Pulmonary artery endothelial cell (primary cell): ENCODE data around the gene B3GNT5. TPM values are rescaled to one million over a fixed set of nuclear protein-coding genes. Genes with fewer than 3 reads are reported as not detected.

Experiments
- DNase-seq: peaks from one replicate; pipeline ENCODE4 v3.0.0-alpha.2; 2011; ENCODE audit warnings: low read depth, low spot score
- total RNA-seq: library from RNA; depleted of rRNA; stranded (reverse); fragments of >200 nt; gene quantifications from 2 replicates; pipeline ENCODE4 v1.2.3, GENCODE V29; 2014

The B3GNT5 gene
- total RNA-seq, 1 donor from 2014 or later, result 23.3 TPM

DNA sequence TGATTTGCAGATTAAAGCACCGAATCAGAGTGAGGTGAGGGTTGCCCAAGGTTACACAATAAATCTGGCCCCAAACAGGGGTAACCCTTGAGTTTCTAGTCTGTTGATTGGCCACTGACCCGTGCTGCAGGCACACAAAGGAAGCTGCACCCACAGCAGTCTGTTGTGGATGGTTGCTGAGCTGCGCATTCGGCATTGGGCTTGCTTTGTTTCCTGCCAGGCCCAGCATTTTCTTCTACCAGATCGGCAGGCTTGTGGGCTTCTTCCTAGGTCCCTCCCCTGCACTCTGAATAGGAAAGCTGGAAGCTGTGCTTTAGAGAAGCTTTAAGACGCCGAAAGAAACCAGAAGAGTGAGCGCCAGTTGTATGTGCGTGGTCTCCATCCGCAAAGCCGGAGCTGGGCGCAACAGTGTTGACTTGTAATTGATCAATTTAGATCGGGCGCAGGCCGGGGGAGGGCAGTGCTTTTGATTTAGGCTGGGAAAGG lies 12.1 kb downstream of the B3GNT5 start:
- no peak for DNase-seq

DNA sequence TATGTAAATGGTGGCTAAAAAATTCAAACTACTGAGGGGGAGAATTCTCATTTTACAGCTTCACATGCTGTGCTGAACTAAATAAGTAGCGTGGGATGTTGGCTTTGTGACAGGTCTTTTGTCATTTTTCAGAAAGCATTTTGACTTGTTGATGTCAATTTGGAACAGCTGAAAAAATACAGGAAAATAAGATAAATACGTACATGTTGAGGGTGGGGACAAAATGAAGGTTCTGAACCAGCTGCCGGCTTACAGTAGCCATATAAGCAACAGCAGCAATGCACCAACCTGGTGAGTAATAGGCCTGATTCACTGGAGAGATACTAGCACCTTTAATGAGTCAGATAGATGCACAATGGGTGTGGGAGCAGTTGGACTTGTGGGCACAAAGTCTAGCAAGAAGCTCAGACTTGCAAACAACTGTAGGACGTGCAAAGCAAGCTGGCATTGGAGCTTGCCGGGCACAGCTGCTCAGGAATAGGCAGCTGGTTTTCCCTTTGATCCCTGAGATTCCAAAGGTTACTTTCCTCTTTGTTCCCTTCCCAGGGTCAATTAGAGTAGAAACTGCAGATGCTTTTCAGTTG lies 12.9 kb downstream of the B3GNT5 start:
- peak; percentile 64 for DNase-seq

DNA sequence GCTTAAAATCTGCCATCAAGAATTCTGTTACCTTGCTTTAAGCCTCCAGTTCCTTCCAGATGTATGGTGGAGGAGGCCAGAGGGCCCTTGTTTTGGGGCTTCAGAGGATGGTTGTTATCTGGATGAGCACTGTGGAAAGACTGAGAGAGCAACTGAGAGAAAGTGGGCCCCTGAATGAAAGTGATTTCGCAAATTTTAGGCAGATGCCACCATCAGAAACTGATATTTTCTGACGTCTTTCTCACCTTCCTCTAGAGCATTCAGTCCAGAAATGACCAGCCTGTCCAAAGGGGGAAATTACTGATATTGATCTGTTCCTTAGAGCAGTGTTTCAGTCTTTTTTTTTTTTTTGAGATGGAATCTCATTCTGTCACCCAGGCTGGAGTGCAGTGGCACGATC lies 13.4 kb downstream of the B3GNT5 start:
- DNase-seq, result no peak

DNA sequence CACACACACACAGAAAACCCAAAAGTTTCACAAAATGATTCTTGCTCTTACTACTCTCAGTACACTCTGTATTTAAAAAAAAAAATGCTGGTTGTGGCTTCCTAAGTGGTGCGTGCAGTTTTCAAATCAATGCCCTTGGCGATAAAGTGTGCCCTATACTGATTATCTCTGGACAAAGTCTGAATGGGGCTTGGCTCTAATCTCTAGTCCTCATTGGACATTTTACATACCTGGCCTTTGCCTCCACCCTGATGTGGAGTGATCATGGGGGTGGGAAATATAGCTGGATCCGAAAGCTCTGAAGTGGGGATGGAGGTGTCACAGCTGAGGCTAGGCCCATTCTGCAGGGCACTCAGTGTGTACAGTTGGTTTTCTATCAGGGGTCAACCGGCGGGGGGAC lies 14.1 kb downstream of the B3GNT5 start:
- no peak for DNase-seq

DNA sequence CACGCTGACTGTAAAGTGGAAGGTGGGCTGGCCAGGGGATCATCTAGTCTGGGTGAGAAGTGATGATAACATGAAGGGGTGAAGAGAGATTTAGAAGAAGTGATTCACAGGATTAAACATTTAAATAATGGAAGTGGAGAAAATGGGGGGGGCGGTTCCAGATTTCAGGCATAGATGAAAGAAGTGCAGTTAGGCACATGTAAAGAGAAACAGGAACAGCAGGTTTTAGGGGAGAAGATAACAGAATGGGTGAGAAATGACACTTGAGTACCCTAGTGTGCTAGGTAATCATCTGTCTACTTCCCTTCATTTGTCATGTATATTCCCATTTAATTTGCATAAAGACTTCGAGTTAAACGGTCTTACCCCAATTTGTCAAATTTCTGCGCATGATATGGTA lies 15.3 kb downstream of the B3GNT5 start:
- no peak for DNase-seq

DNA sequence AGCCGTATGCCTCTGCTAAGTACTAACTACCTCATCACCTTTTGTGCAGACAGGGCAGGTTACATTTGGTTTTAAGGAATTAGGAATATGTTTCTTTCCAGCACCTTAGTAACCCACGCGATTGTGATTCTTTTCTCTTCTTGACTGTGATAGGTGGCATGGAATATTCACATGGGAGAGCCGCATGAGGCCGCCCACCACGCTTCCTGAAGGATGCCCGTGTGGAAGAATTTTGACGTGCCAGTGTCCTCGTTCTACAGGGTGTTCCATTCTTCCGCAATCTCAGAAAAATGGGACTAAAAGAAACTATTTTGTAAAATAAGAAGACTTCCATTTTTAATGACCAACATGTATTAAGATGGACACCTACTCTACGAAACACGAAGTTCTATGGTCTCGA lies 16.3 kb downstream of the B3GNT5 start:
- no peak for DNase-seq

DNA sequence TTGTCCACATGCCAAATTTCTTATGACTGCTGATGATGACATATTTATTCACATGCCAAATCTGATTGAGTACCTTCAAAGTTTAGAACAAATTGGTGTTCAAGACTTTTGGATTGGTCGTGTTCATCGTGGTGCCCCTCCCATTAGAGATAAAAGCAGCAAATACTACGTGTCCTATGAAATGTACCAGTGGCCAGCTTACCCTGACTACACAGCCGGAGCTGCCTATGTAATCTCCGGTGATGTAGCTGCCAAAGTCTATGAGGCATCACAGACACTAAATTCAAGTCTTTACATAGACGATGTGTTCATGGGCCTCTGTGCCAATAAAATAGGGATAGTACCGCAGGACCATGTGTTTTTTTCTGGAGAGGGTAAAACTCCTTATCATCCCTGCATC lies 17.3 kb downstream of the B3GNT5 start:
- DNase-seq, result no peak

DNA sequence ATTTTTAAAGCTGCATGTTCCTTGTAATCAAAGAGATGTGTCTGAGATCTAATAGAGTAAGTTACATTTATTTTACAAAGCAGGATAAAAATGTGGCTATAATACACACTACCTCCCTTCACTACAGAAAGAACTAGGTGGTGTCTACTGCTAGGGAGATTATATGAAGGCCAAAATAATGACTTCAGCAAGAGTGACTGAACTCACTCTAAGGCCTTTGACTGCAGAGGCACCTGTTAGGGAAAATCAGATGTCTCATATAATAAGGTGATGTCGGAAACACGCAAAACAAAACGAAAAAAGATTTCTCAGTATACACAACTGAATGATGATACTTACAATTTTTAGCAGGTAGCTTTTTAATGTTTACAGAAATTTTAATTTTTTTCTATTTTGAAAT lies 19.1 kb downstream of the B3GNT5 start:
- DNase-seq, result no peak

DNA sequence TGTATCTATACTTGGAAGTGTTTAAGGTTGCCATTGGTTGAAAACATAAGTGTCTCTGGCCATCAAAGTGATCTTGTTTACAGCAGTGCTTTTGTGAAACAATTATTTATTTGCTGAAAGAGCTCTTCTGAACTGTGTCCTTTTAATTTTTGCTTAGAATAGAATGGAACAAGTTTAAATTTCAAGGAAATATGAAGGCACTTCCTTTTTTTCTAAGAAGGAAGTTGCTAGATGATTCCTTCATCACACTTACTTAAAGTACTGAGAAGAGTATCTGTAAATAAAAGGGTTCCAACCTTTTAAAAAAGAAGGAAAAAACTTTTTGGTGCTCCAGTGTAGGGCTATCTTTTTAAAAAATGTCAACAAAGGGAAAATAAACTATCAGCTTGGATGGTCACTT lies 19.7 kb downstream of the B3GNT5 start:
- no peak for DNase-seq

DNA sequence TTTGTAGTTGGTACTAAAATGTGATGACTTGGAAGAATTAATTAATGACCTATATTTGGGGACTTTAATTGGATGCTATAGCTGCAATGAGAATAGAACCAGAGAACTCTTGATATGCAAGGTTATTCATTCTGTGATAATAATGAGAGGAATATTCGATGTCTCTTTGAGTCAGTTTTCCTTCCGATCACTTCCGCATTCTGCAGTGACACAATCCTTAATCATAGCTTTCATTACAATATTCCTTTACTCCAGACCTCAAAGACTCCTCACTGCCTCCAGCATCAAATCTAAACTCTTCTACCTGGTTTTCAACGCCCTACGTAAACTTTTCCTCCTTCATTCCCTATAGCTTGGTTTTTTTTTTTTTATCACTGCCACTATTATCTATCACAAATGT lies 21.6 kb downstream of the B3GNT5 start:
- DNase-seq, result no peak

DNA sequence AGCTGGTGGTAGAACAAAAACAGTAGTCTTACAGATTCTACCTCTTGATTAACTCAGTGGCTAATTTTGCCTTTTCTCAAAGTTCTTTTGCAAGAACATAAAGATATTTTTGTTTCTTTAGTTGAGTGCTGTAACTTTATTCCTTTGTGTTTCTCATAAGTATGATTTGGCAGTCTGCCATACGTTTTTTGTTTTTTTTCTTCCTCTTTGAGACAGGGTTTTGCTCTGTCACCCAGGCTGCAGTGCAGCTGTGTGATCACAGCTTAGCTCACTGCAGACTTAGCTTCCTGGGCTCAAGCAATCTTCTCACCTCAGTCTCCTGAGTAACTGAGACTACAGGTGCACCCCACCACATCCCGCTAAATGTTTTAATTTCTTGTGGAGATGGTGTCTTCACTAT lies 22.4 kb downstream of the B3GNT5 start:
- DNase-seq, result no peak

DNA sequence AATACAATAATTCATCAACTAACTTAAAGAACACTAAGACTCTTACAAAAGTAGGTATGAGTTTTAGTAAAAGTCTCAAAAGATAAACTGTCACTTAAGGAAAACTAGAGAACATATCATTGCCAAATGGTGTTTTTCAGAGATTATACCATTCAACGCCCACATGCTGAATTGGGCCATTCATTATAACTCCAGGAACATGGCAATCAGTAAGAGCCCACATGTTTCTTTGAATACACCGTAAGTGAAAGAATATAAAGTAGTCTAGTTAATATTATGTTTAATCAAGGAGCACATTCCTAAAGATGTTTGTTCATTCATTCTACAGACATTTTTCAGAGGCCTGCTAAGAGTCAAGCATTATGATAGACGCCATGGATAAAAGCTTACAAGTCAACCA lies 22.9 kb downstream of the B3GNT5 start:
- no peak for DNase-seq

DNA sequence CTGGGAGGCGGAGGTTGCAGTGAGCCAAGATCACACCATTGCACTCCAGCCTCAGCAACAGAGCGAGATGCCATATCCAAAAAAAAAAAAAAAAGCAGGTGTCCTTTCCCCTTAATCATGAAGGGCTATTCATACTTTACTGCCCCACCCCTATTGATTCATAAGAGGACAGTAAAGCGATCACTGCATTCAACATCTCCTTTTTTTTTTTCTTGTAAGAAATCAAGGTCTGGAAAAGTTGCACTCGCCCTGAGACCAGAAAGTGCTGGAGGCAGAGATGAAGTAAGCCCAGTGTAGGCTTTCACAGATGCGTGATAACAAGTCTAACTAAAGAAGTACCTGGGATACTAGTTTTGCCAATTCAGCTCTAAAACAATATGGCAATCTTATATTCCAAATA lies 24.2 kb downstream of the B3GNT5 start:
- no peak for DNase-seq

DNA sequence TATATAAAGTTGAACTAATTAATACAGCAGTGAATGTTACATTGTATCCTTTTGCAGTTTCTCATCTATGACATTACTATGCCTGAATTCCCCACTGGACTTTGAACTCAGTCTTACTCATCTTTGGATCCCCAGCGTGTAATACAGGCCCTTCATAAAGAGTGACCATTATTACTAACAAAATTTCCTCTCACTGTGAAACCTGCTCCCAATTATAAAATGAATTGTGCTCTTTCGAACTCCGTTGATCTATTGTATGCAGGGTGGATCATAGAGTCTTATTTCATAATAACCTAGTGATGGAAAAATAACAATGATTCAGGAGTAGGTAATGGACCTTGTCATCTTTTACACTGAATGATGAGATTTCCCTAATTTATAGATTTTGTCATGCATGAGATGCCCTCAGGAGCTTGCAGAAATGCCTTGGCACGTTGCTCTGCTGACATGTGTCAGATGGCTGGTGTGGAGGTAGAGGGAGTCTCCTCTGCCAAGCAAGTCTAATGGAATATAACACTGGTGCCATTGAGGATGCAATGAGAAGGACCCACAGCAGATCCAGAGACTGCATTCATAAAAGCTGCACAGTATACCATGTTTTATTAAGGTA lies 25.5 kb downstream of the B3GNT5 start:
- no peak for DNase-seq

DNA sequence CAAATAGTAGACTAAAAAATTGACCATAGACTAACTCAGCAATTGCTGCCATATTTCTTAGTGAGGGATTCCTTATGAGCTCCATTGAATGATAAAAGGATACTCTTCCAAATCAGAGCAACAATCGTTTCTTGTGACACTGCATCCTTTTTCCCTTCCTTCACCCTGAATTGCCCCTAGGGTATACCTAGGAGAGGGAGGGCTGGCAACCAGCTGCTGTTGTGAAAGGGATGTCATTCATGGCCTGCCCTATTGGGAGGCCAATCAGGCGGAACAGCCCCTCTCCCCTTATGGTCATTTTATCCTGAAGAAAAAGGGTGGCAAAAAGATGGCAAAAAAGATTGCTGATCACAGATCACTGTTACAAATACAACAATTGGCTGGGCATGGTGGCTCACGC lies 26.3 kb downstream of the B3GNT5 start:
- no peak for DNase-seq

DNA sequence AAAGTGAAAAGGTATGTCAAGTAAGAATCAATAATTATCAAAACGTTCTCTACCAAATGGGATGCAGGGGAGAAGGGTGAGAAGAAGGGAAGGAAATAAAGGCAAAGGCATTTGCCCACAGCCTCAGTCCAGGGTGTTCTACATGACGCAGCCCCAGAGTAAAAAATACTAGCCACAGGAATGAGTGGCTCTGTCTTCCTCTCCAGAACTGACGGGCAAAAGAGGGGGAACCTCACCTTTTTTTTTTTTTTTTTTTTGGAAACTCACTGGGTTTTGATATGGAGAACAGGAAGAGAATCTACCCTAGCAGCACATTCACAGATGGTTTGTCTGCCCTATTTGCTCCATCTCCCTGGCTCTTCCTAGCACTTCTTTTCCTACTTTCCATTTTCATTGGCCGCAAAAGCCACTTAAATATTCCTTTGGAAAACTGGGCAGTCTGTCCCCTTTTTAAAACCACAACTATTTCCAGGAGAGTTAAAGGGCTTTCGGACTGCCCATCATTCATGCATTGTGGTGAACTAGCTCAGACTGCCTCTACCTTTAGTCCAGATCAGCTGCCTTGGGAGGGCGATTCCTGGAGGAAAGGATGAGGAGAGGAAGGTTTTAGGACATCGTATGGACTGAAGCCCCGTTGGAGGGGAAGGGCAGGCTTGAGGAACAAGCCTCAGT lies 28.2 kb downstream of the B3GNT5 start:
- no peak for DNase-seq

DNA sequence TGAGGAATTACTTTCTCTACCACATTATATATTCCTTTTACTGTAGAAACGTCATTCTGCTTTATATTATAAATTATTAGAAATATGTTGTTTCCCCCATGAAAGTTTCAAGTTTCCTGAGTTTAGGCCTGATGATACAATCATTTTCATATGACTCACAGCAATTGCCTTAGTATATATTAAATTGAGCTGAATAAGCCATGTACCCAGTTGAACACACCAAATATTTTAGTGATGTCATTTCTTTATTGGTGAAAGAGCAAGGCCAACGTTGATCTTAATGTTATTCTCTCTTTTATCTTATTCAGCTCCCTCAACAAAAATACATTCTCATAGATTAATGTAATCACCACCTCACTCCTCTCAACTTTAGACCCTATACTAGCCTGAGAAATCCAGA lies 30.8 kb downstream of the B3GNT5 start:
- no peak for DNase-seq

DNA sequence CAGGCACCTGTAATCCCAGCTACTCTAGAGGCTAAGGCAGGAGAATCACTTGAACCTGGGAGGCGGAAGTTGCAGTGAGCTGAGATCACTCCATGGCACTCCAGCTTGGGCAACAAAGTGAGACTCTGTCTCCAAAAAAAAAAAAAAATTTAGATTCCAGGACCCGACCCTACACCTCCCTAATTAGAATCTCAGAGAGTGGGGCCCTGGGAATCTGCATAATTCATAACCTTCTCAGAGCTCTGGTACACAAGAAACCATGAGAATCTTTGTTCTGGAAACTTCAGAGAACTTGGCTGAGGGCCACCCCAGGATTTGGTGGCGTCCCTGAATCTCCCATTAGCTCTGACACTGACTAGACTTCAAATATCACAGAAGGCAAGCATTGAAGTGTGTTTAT lies 31.5 kb downstream of the B3GNT5 start:
- DNase-seq, result no peak

DNA sequence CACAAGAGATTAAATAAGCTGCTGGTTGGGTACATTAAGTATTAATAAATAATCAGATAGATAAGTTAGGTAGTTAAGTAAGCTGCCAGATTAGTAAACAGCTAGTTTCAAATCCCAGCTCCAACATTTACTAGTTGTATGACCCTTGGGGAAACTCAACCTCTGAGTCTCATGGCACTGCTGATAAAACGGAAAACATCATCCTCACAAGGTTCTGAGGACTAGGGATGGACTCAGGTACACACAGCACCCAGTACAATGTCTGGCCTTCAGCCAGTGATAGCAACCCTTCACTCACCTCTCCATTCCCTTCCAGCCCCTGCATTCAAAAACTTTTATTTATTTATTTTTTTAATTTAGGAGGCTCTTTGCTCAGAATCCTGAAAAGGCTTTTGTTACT lies 32.3 kb downstream of the B3GNT5 start:
- no peak for DNase-seq

DNA sequence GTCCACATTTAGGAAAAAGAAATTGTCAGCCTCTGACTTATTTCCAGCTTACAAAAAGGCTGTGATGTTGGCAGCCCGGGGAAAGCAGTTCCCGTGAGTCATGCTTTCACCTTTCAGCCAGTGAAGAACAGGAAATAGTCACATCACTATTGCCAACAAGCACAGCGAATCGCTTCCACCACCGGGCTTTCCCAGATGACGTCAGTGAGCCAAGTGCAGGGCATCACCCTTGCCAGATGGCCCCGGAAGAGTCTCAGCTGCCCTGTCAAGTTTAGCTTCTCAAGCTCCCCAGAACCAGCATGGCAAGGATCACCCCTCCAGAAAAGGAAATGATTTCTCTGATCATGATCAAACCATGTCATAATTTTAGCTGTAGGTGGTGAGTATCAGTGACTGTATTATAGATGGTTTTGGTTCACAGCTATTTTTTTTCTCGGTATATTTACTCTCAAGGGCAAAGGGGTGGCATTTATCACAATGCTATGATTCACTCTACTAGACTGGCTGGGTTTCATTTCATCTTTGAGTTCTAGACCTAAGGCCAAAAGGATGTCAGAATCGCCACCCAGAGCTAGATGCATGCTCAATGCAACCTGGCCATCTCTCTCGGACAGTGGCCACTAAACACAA lies 32.9 kb downstream of the B3GNT5 start:
- DNase-seq, result peak; percentile 97

DNA sequence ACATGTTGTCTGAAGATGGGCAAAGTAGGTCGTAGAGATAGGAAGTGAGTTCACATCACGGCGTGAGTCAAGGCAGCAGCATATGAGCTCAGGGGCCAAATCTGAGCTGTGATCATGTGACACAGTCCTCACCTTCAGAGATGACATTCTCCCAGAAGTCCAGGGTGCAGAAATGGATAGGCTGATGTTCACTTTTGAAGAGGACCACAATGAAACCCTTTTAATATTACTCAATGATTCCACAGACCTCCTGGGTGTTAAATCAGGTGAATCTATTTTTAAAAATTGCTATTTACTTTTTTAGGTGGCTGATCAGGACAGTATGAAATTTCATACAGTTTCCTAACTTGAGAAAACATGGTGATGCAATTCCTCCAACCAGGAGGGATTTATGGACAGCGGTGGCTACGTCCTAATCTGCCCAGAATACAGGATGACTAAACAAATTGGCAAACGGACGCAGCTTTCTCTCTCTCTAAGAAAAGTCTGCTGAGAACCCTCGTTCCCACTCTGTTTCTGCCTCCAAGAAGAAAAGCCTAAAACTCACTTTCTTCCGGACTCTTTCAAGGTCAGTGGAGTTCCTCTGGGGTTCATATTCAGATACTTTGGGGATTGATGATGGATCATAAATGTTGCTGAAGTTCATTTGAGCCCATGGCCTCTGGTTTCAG lies 34.4 kb downstream of the B3GNT5 start:
- peak; percentile 63 for DNase-seq

DNA sequence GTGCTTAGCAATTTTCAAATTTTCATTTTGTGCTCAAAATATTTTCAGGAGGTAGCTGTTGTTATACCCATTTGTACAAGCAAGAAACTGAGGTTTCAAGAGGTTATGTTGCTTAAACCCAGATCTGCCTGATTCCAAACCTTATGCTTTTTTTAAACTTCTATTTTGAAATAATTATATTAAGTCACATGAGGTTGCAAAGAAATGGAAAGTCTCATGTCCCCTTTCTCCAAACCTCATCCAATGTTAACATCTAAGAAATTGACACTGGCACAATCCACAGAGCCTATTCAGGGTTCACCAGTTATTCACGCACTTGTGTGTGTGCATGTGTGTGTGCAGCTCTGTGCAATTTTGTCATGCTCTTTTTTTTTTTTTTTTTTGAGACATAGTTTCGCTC lies 35.1 kb downstream of the B3GNT5 start:
- no peak for DNase-seq
